Kidney (tissue), 14 donors: ENCODE measurements around the gene PNPO. TPM values are rescaled to one million over a fixed set of nuclear protein-coding genes. Genes with fewer than 3 reads are reported as not detected.

ENCODE experiments used
- DNase-seq, 5 donors: peaks; one replicate each; pipeline ENCODE4 v3.0.0-alpha.2; 2013 to 2020
- FAIRE-seq: peaks from 2 replicates; lab custom pipeline; 2012; peaks lifted over from hg19 to GRCh38; lab: Jason Lieb, UNC
- H3K27ac ChIP-seq, 2 donors: one replicate each; pipeline ENCODE4 v1.7.0; 2013; ENCODE audit warnings: low read depth in 2 of 2, low read length in 2 of 2, inconsistent platforms in 1 of 2
- H3K27me3 ChIP-seq: one replicate; pipeline ENCODE4 v1.7.1; 2013; ENCODE audit warnings: low read length, inconsistent platforms; ENCODE audit not compliant: control insufficient read depth, insufficient read depth
- H3K36me3 ChIP-seq, 3 donors: one replicate each; pipeline versions ENCODE4 v1.7.0 to v1.7.1; 2013; ENCODE audit warnings: low read length in 3 of 3, control low read depth in 1 of 3, inconsistent platforms in 1 of 3; ENCODE audit not compliant: insufficient read depth in 3 of 3, control insufficient read depth in 2 of 3
- H3K4me1 ChIP-seq, 3 donors: one replicate each; pipeline versions ENCODE4 v1.7.0 to v1.7.1; 2013; ENCODE audit warnings: low read length in 3 of 3, inconsistent platforms in 1 of 3, low read depth in 1 of 3; ENCODE audit not compliant: control insufficient read depth in 2 of 3, insufficient read depth in 2 of 3
- H3K4me3 ChIP-seq, 3 donors: one replicate each; pipeline versions ENCODE4 v1.7.0 to v1.8.1; 2013; ENCODE audit warnings: low read length in 3 of 3, control low read depth in 1 of 3, inconsistent platforms in 1 of 3
- H3K9ac ChIP-seq, 3 donors: one replicate each; pipeline versions ENCODE4 v1.7.0 to v1.7.1; 2013; ENCODE audit warnings: low read length in 3 of 3, control low read depth in 1 of 3, inconsistent platforms in 1 of 3
- H3K9me3 ChIP-seq, 3 donors: one replicate each; pipeline versions ENCODE4 v1.7.0 to v1.7.1; 2013; ENCODE audit warnings: low read length in 3 of 3, control low read depth in 1 of 3, inconsistent platforms in 1 of 3; ENCODE audit not compliant: control insufficient read depth in 2 of 3, insufficient read depth in 1 of 3
- intact Hi-C: fragments of 100-400 bp; cut with DNase I; formaldehyde crosslinking; loops from one replicate; pipeline ENCODE4 v1.11.1; 2022
- polyA plus RNA-seq: library from polyadenylated mRNA; stranded (reverse); fragments of 350-450 nt; fragmentation: Illumina TruSeq; extraction: RNeasy Lipid Tissue Mini Kit (QIAGEN cat#74804); gene quantifications from one replicate; pipeline ENCODE4 v1.2.3, GENCODE V29; 2014; ENCODE audit warnings: low read depth, low replicate concordance; ENCODE audit not compliant: insufficient read depth
- total RNA-seq: library from RNA; stranded (reverse); fragmentation: NEBNext Ultra II Directional; extraction: Animal tissue kit (Norgen Biotek cat#: 25700); gene quantifications from one replicate; pipeline ENCODE4 v1.2.1, GENCODE V29; 2021
- TF ChIP-seq, protein P1 (sequence below): IDR thresholded peaks from 3 replicates; pipeline ENCODE4 v1.5.1; 2012; ENCODE audit warnings: mild to moderate bottlenecking, moderate library complexity, borderline replicate concordance; ENCODE audit not compliant: insufficient read depth; ENCODE audit errors: extremely low read depth
- donor health status: control.
- donor health status: control.
- donor health status: control.
- donor health status: control.
- donor health status: control.
- donor health status: DM: yes; HTN: yes; CAD: no.
- donor health status: Normal renal cell carcinoma (clear cell type).

The PNPO gene
- total and polyA plus RNA-seq, 2 donors from 2014 or later: 45.1 to 55.8 TPM

GRCh38 chr17:47897561-47897960 lies 43.8 kb upstream of the PNPO start:
- no peak for DNase-seq
- Histone ChIP-seq H3K9ac (peak overlapping the region in 1 of 3 donors; percentile 100), H3K4me1 (peaks cover 2 to 17% (median 14%) of the 10 kb centered on the region in 3 donors), H3K27ac (no peak overlapping the region), H3K9me3 (no peaks in the 10 kb centered on the region), H3K36me3 (peaks cover 0 to 4% (median 0%) of the 10 kb centered on the region in 3 donors), H3K27me3 (no peaks in the 10 kb centered on the region), H3K4me3 (peak overlapping the region; percentile 79 to 96 (median 87))
- TF ChIP-seq, protein P1, sequence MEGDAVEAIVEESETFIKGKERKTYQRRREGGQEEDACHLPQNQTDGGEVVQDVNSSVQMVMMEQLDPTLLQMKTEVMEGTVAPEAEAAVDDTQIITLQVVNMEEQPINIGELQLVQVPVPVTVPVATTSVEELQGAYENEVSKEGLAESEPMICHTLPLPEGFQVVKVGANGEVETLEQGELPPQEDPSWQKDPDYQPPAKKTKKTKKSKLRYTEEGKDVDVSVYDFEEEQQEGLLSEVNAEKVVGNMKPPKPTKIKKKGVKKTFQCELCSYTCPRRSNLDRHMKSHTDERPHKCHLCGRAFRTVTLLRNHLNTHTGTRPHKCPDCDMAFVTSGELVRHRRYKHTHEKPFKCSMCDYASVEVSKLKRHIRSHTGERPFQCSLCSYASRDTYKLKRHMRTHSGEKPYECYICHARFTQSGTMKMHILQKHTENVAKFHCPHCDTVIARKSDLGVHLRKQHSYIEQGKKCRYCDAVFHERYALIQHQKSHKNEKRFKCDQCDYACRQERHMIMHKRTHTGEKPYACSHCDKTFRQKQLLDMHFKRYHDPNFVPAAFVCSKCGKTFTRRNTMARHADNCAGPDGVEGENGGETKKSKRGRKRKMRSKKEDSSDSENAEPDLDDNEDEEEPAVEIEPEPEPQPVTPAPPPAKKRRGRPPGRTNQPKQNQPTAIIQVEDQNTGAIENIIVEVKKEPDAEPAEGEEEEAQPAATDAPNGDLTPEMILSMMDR: no peak
- intact Hi-C loops: no loop called here
- FAIRE-seq: no peak

GRCh38 chr17:47898241-47898640 lies 43.1 kb upstream of the PNPO start:
- no peak overlapping the region for H3K27ac ChIP-seq
- peaks cover 2 to 17% (median 14%) of the 10 kb centered on the region in 3 donors for H3K4me1 ChIP-seq
- peaks cover 0 to 4% (median 0%) of the 10 kb centered on the region in 3 donors for H3K36me3 ChIP-seq
- DNase-seq (no peak), FAIRE-seq (no peak)
- TF ChIP-seq, protein P1: no peak
- no peaks in the 10 kb centered on the region for H3K27me3 ChIP-seq
- no peak overlapping the region for H3K9ac ChIP-seq
- no peaks in the 10 kb centered on the region for H3K9me3 ChIP-seq
- H3K4me3 ChIP-seq: no peak overlapping the region
- intact Hi-C loops: no loop called here

GRCh38 chr17:47899643-47900042 lies 41.7 kb upstream of the PNPO start:
- Histone ChIP-seq H3K36me3 (peaks cover 0 to 4% (median 0%) of the 10 kb centered on the region in 3 donors), H3K27ac (no peak overlapping the region), H3K9me3 (no peaks in the 10 kb centered on the region), H3K9ac (no peak overlapping the region), H3K27me3 (no peaks in the 10 kb centered on the region), H3K4me1 (peaks cover 2 to 12% (median 11%) of the 10 kb centered on the region in 3 donors), H3K4me3 (no peak overlapping the region)
- intact Hi-C loops: no loop called here
- no peak for DNase-seq
- TF ChIP-seq, protein P1: no peak
- no peak for FAIRE-seq

- no peak overlapping the region for H3K4me3 ChIP-seq
- H3K9me3 ChIP-seq: no peaks in the 10 kb centered on the region
- no peaks in the 10 kb centered on the region for H3K27me3 ChIP-seq
- no peak for DNase-seq
- H3K9ac ChIP-seq: no peak overlapping the region
- peaks cover 2 to 25% (median 24%) of the 10 kb centered on the region in 3 donors for H3K4me1 ChIP-seq
- peaks cover 0 to 4% (median 0%) of the 10 kb centered on the region in 3 donors for H3K36me3 ChIP-seq
- no peak overlapping the region for H3K27ac ChIP-seq
- intact Hi-C loops: no loop called here
- TF ChIP-seq, protein P1: no peak
- no peak for FAIRE-seq
Observed at GRCh38 chr17:47901423-47901822, 39.9 kb upstream of the PNPO start.
